Ovary (tissue), 3 donors: ENCODE data around the gene PRG2.

Experiments used
- EP300 ChIP-seq: sonication (generic); formaldehyde crosslinking; IDR thresholded peaks from one replicate; pipeline ENCODE4 v1.6.1; 2017; ENCODE audit warnings: antibody characterized with exemption
- POLR2A ChIP-seq: fragments of 450-650 bp; IDR thresholded peaks from one replicate; pipeline ENCODE4 v1.6.1; 2017; ENCODE audit warnings: antibody characterized with exemption, mild to moderate bottlenecking, moderate library complexity
- TF ChIP-seq, protein P1 (sequence below), 3 donors: fragments of 450-650 bp in 2 of 3; fragments of 200-600 bp in 1 of 3; IDR thresholded peaks; one replicate each; pipeline versions ENCODE4 v1.5.1 to v1.8.0; 2016 to 2022; ENCODE audit warnings: antibody characterized with exemption in 3 of 3, mild to moderate bottlenecking in 1 of 3
- donor health status: DM: no; HTN: no; CAD: no.

DNA sequence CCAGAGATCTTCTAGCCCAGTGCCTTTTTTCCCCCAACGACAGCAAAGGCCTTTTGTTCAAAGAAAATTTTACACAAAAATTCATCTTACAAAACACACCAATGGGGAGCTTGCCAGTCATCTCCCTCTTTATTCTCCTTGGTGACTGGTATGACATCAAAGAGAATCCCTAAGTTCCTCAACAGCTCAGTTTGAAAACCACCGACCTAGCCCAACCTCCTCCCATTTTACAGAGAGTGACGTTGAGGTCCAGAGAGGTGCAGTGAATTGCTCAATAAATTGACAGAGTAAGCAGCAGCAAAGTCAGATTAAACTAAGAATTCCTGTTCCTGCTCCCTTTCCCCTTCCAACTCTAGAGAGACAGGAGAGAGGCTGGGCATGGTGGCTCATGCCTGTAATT is 28.7 kb upstream of the PRG2 start:
- TF ChIP-seq, protein P1, sequence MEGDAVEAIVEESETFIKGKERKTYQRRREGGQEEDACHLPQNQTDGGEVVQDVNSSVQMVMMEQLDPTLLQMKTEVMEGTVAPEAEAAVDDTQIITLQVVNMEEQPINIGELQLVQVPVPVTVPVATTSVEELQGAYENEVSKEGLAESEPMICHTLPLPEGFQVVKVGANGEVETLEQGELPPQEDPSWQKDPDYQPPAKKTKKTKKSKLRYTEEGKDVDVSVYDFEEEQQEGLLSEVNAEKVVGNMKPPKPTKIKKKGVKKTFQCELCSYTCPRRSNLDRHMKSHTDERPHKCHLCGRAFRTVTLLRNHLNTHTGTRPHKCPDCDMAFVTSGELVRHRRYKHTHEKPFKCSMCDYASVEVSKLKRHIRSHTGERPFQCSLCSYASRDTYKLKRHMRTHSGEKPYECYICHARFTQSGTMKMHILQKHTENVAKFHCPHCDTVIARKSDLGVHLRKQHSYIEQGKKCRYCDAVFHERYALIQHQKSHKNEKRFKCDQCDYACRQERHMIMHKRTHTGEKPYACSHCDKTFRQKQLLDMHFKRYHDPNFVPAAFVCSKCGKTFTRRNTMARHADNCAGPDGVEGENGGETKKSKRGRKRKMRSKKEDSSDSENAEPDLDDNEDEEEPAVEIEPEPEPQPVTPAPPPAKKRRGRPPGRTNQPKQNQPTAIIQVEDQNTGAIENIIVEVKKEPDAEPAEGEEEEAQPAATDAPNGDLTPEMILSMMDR (IDR thresholded peaks at IDR 0.05), result no peak
- no peak for TF ChIP-seq POLR2A
- no peak for TF ChIP-seq EP300
